ENCODE results near the gene PCDHGB5. TPM values are rescaled to one million over a fixed set of nuclear protein-coding genes. Genes with fewer than 3 reads are reported as not detected.
A peak's percentile ranks its signal among the peaks of the same experiment; 100 is the strongest.
"Not testable (repeated sequence)": the region's sequence is repeated elsewhere in the genome, so short reads cannot be mapped to it uniquely, and the experiment has no call there.

The PCDHGB5 gene
- total and polyA plus RNA-seq, 4 donors, result 1.2 to 14.3 (median 6.3) TPM

GRCh38 chr5:141430332-141431113, 32.8 kb downstream of the PCDHGB5 start, which contains the start of gene PCDHGA12:
Gene PCDHGA12, plus strand, starts transcription at chr5:141430507. Its CDS starts 253 bp downstream, at chr5:141430760.
- ATAC-seq (ENCODE audit: insufficient read depth, low FRiP score) (no peak), DNase-seq (peak; percentile 53 to 67 (median 64))
- peak; percentile 29 for TF ChIP-seq CTCF (IDR thresholded peaks at IDR 0.05; ENCODE audit: control extremely low read depth, extremely low read depth)
- H3K4me1 ChIP-seq (ENCODE audit: control insufficient read depth in 5 of 5, insufficient read depth in 5 of 5, low read length in 5 of 5), result peaks cover 0 to 5% (median 0%) of the 10 kb centered on the region in 5 donors
- H3K9ac ChIP-seq (ENCODE audit: insufficient read depth in 1 of 2, low read length in 2 of 2), result no peak within 1 kb of the TSS
- H3K36me3 ChIP-seq (ENCODE audit: control insufficient read depth in 4 of 4, insufficient read depth in 4 of 4, low read length in 4 of 4), result peaks cover 0 to 36% (median 0%) of the 10 kb centered on the region in 4 donors
- no peaks in the 10 kb centered on the region for H3K27me3 ChIP-seq (ENCODE audit: control insufficient read depth in 3 of 3, insufficient read depth in 3 of 3, low read length in 2 of 3)
- H3K27ac ChIP-seq (ENCODE audit: low read depth in 1 of 2, low read length in 1 of 2), result no peak within 1 kb of the TSS
- H3K9me3 ChIP-seq (ENCODE audit: control insufficient read depth in 4 of 4, insufficient read depth in 3 of 4, low read length in 3 of 4), result peaks cover 0 to 58% (median 26%) of the 10 kb centered on the region in 4 donors
- H3K4me3 ChIP-seq, result no peak within 1 kb of the TSS
- WGBS, 2 donors, result 11 to 13% methylated on average over 33 of the region's 33 CpGs

GRCh38 chr5:141431286-141431685, 33.5 kb downstream of the PCDHGB5 start:
- H3K9ac ChIP-seq (ENCODE audit: insufficient read depth in 1 of 2, low read length in 2 of 2), result no peak overlapping the region
- peaks cover 0 to 53% (median 24%) of the 10 kb centered on the region in 4 donors for H3K9me3 ChIP-seq (ENCODE audit: control insufficient read depth in 4 of 4, insufficient read depth in 3 of 4, low read length in 3 of 4)
- no peaks in the 10 kb centered on the region for H3K27me3 ChIP-seq (ENCODE audit: control insufficient read depth in 3 of 3, insufficient read depth in 3 of 3, low read length in 2 of 3)
- 16% methylated on average over 37 of the region's 37 CpGs for WGBS, 2 donors
- no peak overlapping the region for H3K27ac ChIP-seq (ENCODE audit: low read depth in 1 of 2, low read length in 1 of 2)
- H3K4me3 ChIP-seq, result no peak overlapping the region
- no peak for DNase-seq
- H3K36me3 ChIP-seq (ENCODE audit: control insufficient read depth in 4 of 4, insufficient read depth in 4 of 4, low read length in 4 of 4), result peaks cover 0 to 28% (median 0%) of the 10 kb centered on the region in 4 donors
- TF ChIP-seq CTCF (IDR thresholded peaks at IDR 0.05; ENCODE audit: control extremely low read depth, extremely low read depth), result no peak
- no peak for ATAC-seq (ENCODE audit: insufficient read depth, low FRiP score)
- H3K4me1 ChIP-seq (ENCODE audit: control insufficient read depth in 5 of 5, insufficient read depth in 5 of 5, low read length in 5 of 5), result peaks cover 0 to 5% (median 0%) of the 10 kb centered on the region in 5 donors

- not testable (repeated sequence) for H3K4me3 ChIP-seq; H3K27me3 ChIP-seq (ENCODE audit: control insufficient read depth in 3 of 3, insufficient read depth in 3 of 3, low read length in 2 of 3); ATAC-seq (ENCODE audit: insufficient read depth, low FRiP score); H3K27ac ChIP-seq (ENCODE audit: low read depth in 1 of 2, low read length in 1 of 2); DNase-seq; H3K9ac ChIP-seq (ENCODE audit: insufficient read depth in 1 of 2, low read length in 2 of 2); H3K4me1 ChIP-seq (ENCODE audit: control insufficient read depth in 5 of 5, insufficient read depth in 5 of 5, low read length in 5 of 5)
- H3K36me3 ChIP-seq (ENCODE audit: control insufficient read depth in 4 of 4, insufficient read depth in 4 of 4, low read length in 4 of 4), result peaks cover 0 to 19% (median 0%) of the 10 kb centered on the region in 4 donors
- H3K9me3 ChIP-seq (ENCODE audit: control insufficient read depth in 4 of 4, insufficient read depth in 3 of 4, low read length in 3 of 4), result peaks cover 4 to 46% (median 19%) of the 10 kb centered on the region in 4 donors
- 34 to 41% methylated on average over 33 to 38 of the region's 38 CpGs for WGBS, 2 donors
These were observed 34.6 kb downstream of the PCDHGB5 start for GRCh38 chr5:141432308-141432707.

GRCh38 chr5:141432726-141433125, 35.0 kb downstream of the PCDHGB5 start:
- H3K9ac ChIP-seq (ENCODE audit: insufficient read depth in 1 of 2, low read length in 2 of 2); H3K27me3 ChIP-seq (ENCODE audit: control insufficient read depth in 3 of 3, insufficient read depth in 3 of 3, low read length in 2 of 3); DNase-seq; H3K4me3 ChIP-seq; H3K27ac ChIP-seq (ENCODE audit: low read depth in 1 of 2, low read length in 1 of 2); ATAC-seq (ENCODE audit: insufficient read depth, low FRiP score); H3K4me1 ChIP-seq (ENCODE audit: control insufficient read depth in 5 of 5, insufficient read depth in 5 of 5, low read length in 5 of 5): not testable (repeated sequence)
- 27 to 31% methylated on average over 24 to 29 of the region's 29 CpGs for WGBS, 2 donors
- peaks cover 4 to 43% (median 16%) of the 10 kb centered on the region in 4 donors for H3K9me3 ChIP-seq (ENCODE audit: control insufficient read depth in 4 of 4, insufficient read depth in 3 of 4, low read length in 3 of 4)
- H3K36me3 ChIP-seq (ENCODE audit: control insufficient read depth in 4 of 4, insufficient read depth in 4 of 4, low read length in 4 of 4), result peaks cover 0 to 15% (median 0%) of the 10 kb centered on the region in 4 donors
